ENCODE results near the gene SLC25A39. TPM values are rescaled to one million over a fixed set of nuclear protein-coding genes. Genes with fewer than 3 reads are reported as not detected.

The SLC25A39 gene
- total RNA-seq, 1 donor from 2014 or later = 132 TPM

- no peaks in the 10 kb centered on the region for H3K9me3 Mint-ChIP-seq
- H3K36me3 Mint-ChIP-seq (ENCODE audit: low read depth) = peaks cover 3% of the 10 kb centered on the region
- no peak overlapping the region for H3K27ac Mint-ChIP-seq
- H3K4me1 Mint-ChIP-seq (ENCODE audit: low read depth) = peaks cover 14% of the 10 kb centered on the region
- peaks cover 40% of the 10 kb centered on the region for H3K27me3 Mint-ChIP-seq (ENCODE audit: low read depth)
- intact Hi-C loops (cut with micrococcal nuclease) = no loop called here
- no peak for DNase-seq (ENCODE audit: low spot score)
- H3K4me3 Mint-ChIP-seq (ENCODE audit: low read depth) = no peak overlapping the region
Measured at GRCh38 chr17:44312396-44313104, 12.1 kb downstream of the SLC25A39 start.

DNA sequence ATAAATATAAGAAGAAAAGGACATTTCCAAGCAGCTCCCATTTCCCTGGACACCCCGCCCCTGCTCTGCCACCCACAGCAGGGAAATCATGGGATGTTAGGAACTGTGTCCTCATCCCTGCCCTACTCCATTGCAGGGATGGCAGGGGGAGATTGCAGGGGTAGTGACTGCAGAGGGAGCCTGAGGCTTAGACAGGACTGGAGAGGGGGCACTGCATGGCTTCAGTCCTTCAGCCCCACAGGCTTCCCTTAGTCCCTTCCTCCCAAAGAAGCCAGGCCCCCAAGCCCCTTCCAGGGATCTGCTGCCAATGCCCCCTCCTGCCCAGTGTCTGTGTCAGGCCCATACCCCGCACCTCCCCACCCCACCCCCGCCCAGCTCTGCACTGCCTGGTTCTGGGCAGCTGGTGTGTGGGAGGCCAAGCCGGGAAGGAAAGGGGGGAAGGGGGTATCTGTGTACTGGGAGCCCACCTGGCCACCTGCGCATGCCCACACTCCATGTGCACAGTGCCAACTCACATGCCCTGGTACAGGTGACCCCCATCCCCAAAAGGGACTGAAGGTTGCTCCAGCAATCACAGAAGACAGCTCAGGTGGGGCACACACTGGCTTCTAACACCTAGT is 13.0 kb downstream of the SLC25A39 start:
- intact Hi-C loops (cut with micrococcal nuclease) = no loop called here
- no peak overlapping the region for H3K27ac Mint-ChIP-seq
- H3K27me3 Mint-ChIP-seq (ENCODE audit: low read depth) = peaks cover 41% of the 10 kb centered on the region
- no peaks in the 10 kb centered on the region for H3K36me3 Mint-ChIP-seq (ENCODE audit: low read depth)
- peaks cover 14% of the 10 kb centered on the region for H3K4me1 Mint-ChIP-seq (ENCODE audit: low read depth)
- no peaks in the 10 kb centered on the region for H3K9me3 Mint-ChIP-seq
- DNase-seq (ENCODE audit: low spot score) = no peak
- H3K4me3 Mint-ChIP-seq (ENCODE audit: low read depth) = no peak overlapping the region

- Mint-ChIP-seq H3K4me3 (ENCODE audit: low read depth) (no peak overlapping the region), H3K4me1 (ENCODE audit: low read depth) (peaks cover 9% of the 10 kb centered on the region), H3K9me3 (no peaks in the 10 kb centered on the region), H3K36me3 (ENCODE audit: low read depth) (no peaks in the 10 kb centered on the region), H3K27ac (no peak overlapping the region), H3K27me3 (ENCODE audit: low read depth) (peaks cover 38% of the 10 kb centered on the region)
- DNase-seq (ENCODE audit: low spot score) = no peak
- intact Hi-C loops (cut with micrococcal nuclease) = no loop called here
Measured at GRCh38 chr17:44310609-44311376, 13.8 kb downstream of the SLC25A39 start.

DNA sequence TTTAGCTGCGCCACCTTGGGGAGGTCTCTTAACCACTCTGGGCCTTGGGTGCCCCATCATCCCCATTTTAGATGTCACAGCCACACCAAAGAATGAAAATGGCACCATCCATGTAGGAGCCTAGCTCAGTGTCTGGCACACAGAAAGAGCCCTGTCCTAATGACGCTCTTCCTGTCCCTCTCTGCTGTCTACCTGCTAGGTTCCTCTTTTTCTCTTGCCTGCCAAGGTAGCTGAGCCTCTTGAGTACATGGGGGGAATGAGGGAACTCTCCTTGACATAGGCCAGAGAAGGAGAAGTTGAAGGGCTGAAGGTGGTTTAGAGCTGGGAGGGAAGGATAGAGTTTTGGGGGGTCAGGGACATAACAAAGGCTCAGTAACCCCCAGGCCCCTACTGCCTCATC is 14.4 kb downstream of the SLC25A39 start:
- intact Hi-C loops (cut with micrococcal nuclease) = no loop called here
- Mint-ChIP-seq H3K4me1 (ENCODE audit: low read depth) (peaks cover 5% of the 10 kb centered on the region), H3K4me3 (ENCODE audit: low read depth) (no peak overlapping the region), H3K9me3 (no peaks in the 10 kb centered on the region), H3K36me3 (ENCODE audit: low read depth) (no peaks in the 10 kb centered on the region), H3K27ac (no peak overlapping the region), H3K27me3 (ENCODE audit: low read depth) (peaks cover 33% of the 10 kb centered on the region)
- no peak for DNase-seq (ENCODE audit: low spot score)

DNA sequence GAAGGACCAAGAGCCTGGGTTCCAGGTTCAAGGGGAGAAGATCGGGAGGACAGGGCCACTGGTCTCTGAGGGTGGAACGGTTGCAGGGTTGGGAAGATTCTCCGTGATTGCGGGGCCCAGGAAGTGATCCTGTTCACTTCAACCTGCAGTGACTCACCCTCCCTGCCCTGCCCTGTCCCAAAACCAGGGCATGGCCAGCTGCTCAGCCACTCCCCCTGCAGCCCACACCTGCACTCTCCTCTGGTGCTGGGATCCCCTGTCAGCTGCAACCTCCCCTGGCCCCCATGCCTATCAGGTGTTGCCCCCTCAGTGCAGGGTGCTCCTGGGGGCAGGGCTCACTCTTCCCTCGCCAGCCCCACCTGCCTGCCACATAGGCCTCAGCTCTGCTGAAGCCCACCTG is 15.2 kb downstream of the SLC25A39 start:
- Mint-ChIP-seq H3K27ac (no peak overlapping the region), H3K27me3 (ENCODE audit: low read depth) (peaks cover 35% of the 10 kb centered on the region), H3K4me3 (ENCODE audit: low read depth) (no peak overlapping the region), H3K4me1 (ENCODE audit: low read depth) (peaks cover 5% of the 10 kb centered on the region), H3K9me3 (no peaks in the 10 kb centered on the region), H3K36me3 (ENCODE audit: low read depth) (no peaks in the 10 kb centered on the region)
- DNase-seq (ENCODE audit: low spot score) = no peak
- intact Hi-C loops (cut with micrococcal nuclease) = no loop called here

DNA sequence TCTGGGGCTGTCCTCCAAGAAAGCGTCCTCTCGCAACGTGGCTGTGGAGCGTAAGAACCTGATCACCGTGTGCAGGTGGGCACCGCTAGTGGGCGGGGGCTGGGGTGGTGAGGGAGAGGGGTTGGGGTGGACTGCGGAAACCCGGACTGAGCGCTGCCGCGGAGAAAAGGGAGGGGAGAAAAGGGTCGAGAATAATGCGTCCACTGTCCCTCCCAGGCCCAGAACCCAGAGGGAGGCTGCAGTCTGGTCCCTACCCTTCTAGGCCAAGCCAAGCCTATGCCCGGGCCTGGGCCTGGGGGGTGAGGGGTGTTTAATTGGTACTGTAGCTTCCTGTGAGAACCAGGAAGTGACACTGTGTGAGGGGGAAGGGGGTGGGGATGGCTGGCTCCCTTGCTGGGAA is 15.8 kb downstream of the SLC25A39 start:
- no peaks in the 10 kb centered on the region for H3K36me3 Mint-ChIP-seq (ENCODE audit: low read depth)
- peaks cover 31% of the 10 kb centered on the region for H3K27me3 Mint-ChIP-seq (ENCODE audit: low read depth)
- H3K27ac Mint-ChIP-seq = no peak overlapping the region
- H3K4me1 Mint-ChIP-seq (ENCODE audit: low read depth) = peaks cover 7% of the 10 kb centered on the region
- H3K4me3 Mint-ChIP-seq (ENCODE audit: low read depth) = no peak overlapping the region
- intact Hi-C loops (cut with micrococcal nuclease) = no loop called here
- no peaks in the 10 kb centered on the region for H3K9me3 Mint-ChIP-seq
- no peak for DNase-seq (ENCODE audit: low spot score)

- DNase-seq (ENCODE audit: low spot score) = peak; percentile 73
- intact Hi-C loops (cut with micrococcal nuclease) = no loop called here
- peaks cover 7% of the 10 kb centered on the region for H3K4me1 Mint-ChIP-seq (ENCODE audit: low read depth)
- no peaks in the 10 kb centered on the region for H3K9me3 Mint-ChIP-seq
- H3K36me3 Mint-ChIP-seq (ENCODE audit: low read depth) = no peaks in the 10 kb centered on the region
- H3K4me3 Mint-ChIP-seq (ENCODE audit: low read depth) = peak within 1 kb of the TSS; percentile 17
- no peak within 1 kb of the TSS for H3K27ac Mint-ChIP-seq
- peaks cover 29% of the 10 kb centered on the region for H3K27me3 Mint-ChIP-seq (ENCODE audit: low read depth)
Measured at GRCh38 chr17:44308320-44308818, 16.3 kb downstream of the SLC25A39 start, which contains the start of gene RUNDC3A. Gene RUNDC3A (plus strand): TSS chr17:44308601. CDS start chr17:44308833, 232 bp downstream.

GRCh38 chr17:44307387-44308186 is 17.0 kb downstream of the SLC25A39 start:
- DNase-seq (ENCODE audit: low spot score) = no peak
- H3K4me1 Mint-ChIP-seq (ENCODE audit: low read depth) = peaks cover 7% of the 10 kb centered on the region
- H3K36me3 Mint-ChIP-seq (ENCODE audit: low read depth) = no peaks in the 10 kb centered on the region
- H3K9me3 Mint-ChIP-seq = no peaks in the 10 kb centered on the region
- no peak overlapping the region for H3K4me3 Mint-ChIP-seq (ENCODE audit: low read depth)
- no peak overlapping the region for H3K27ac Mint-ChIP-seq
- intact Hi-C loops (cut with micrococcal nuclease) = no loop called here
- H3K27me3 Mint-ChIP-seq (ENCODE audit: low read depth) = peaks cover 29% of the 10 kb centered on the region

- Mint-ChIP-seq H3K9me3 (no peaks in the 10 kb centered on the region), H3K27me3 (ENCODE audit: low read depth) (peaks cover 22% of the 10 kb centered on the region), H3K4me1 (ENCODE audit: low read depth) (peaks cover 4% of the 10 kb centered on the region), H3K27ac (no peak overlapping the region), H3K4me3 (ENCODE audit: low read depth) (no peak overlapping the region), H3K36me3 (ENCODE audit: low read depth) (no peaks in the 10 kb centered on the region)
- no peak for DNase-seq (ENCODE audit: low spot score)
- intact Hi-C loops (cut with micrococcal nuclease) = no loop called here
Measured at GRCh38 chr17:44304651-44305050, 20.0 kb downstream of the SLC25A39 start.

DNA sequence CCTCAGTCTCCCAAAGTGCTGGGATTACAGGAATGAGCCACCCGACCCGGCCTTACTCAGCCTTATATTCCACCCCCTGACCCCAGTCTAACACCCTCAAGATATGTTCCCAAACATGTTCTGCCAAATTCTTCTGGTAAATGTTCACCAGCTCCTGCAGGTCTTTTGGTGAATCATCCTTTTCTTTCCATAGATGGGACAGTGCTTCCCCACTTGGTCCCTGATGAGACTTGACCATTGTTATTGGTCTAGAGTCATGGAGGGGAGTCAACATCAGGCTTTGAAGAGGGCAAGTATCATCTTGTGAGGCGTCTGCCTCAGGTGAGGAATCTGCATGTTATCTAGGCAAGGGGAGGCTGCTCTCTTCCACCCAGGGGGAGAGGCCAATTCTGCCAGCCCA is 26.6 kb downstream of the SLC25A39 start:
- no peaks in the 10 kb centered on the region for H3K9me3 Mint-ChIP-seq
- peaks cover 3% of the 10 kb centered on the region for H3K4me1 Mint-ChIP-seq (ENCODE audit: low read depth)
- no peak overlapping the region for H3K4me3 Mint-ChIP-seq (ENCODE audit: low read depth)
- DNase-seq (ENCODE audit: low spot score) = no peak
- H3K36me3 Mint-ChIP-seq (ENCODE audit: low read depth) = no peaks in the 10 kb centered on the region
- peaks cover 13% of the 10 kb centered on the region for H3K27me3 Mint-ChIP-seq (ENCODE audit: low read depth)
- intact Hi-C loops (cut with micrococcal nuclease) = no loop called here
- H3K27ac Mint-ChIP-seq = no peak overlapping the region

DNA sequence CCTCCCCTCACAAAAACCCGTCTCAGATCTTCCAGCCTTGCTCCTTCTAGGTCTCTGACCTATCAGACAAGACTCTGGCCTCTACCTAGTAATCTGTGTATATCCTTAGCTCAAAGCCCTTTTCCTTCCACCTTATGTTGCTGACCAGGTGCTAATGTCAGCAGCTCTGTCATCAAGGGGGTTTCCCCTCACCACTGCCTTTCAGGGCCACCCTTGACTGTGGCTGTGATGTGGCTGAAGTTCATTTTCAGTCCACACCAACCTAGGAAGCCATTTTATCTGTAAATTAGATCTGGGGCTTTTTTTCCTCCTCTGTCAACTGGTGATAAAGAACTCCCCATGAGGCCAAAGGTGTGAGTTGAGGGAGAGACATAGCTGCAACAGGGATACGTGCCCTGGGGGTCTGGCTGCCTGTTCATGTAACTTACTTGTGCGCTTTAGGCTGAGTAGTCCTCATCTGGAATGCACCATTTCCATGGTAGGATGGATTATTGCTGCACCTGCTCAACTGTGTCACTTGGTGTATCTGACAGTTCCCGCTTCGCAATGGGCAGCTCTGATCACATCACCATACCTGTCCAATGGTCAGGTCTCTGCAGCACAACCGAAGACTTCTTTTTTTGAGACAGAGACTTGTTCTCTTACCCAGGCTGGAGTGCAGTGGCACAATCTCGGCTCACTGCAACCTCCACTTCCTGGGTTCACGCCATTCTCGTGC is 31.0 kb downstream of the SLC25A39 start:
- no peaks in the 10 kb centered on the region for H3K36me3 Mint-ChIP-seq (ENCODE audit: low read depth)
- peaks cover 14% of the 10 kb centered on the region for H3K27me3 Mint-ChIP-seq (ENCODE audit: low read depth)
- intact Hi-C loops (cut with micrococcal nuclease) = no loop called here
- H3K4me1 Mint-ChIP-seq (ENCODE audit: low read depth) = peaks cover 3% of the 10 kb centered on the region
- DNase-seq (ENCODE audit: low spot score) = no peak
- no peak overlapping the region for H3K27ac Mint-ChIP-seq
- H3K9me3 Mint-ChIP-seq = no peaks in the 10 kb centered on the region
- no peak overlapping the region for H3K4me3 Mint-ChIP-seq (ENCODE audit: low read depth)

DNA sequence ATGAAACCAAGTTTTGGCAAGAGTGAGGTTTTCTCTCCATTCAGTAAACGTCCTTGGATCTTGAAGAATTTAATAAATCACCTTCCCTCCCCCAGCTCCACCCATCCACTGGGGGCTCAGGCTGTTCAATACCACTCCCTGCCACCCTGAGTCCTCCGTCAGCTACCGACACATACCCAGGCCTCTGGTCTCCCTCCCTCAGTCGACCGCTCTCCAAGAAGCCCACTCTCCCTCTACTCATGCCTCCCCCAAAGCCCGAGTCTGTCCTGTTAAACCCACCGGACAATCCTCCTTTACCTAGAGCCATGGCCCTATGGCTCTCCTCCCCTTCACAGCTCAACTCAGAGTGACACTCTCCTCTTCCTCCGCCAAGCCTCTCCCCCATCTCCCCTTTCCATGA is 37.0 kb downstream of the SLC25A39 start:
- Mint-ChIP-seq H3K36me3 (ENCODE audit: low read depth) (no peaks in the 10 kb centered on the region), H3K27me3 (ENCODE audit: low read depth) (peaks cover 7% of the 10 kb centered on the region), H3K4me1 (ENCODE audit: low read depth) (no peaks in the 10 kb centered on the region), H3K4me3 (ENCODE audit: low read depth) (no peak overlapping the region), H3K9me3 (no peaks in the 10 kb centered on the region), H3K27ac (no peak overlapping the region)
- intact Hi-C loops (cut with micrococcal nuclease) = no loop called here
- DNase-seq (ENCODE audit: low spot score) = no peak

Measured in activated T-helper 2 cell treated with anti-CD3 and anti-CD28 coated beads, Interferon-gamma antibody, Interleukin-2, Interleukin-4, amounts not matched to agents 10 μg/mL and 5 μg/mL and 100 μg/mL, durations not matched to agents 14 hours and 24 hours and 36 hours (primary cell).